OCI-LY7 (cell line): ENCODE results near the gene CAMKK1. TPM values are rescaled to one million over a fixed set of nuclear protein-coding genes. Genes with fewer than 3 reads are reported as not detected.

Source experiments
- BruUV-seq: library from RNA; stranded (reverse); fragments of 400-500 nt; replicated peaks from 2 replicates; lab custom pipeline; 2021; lab: Mats Ljungman, UMichigan
- CTCF ChIA-PET: fragments of 300-600 bp; sonication (Branson Sonifier 250); formaldehyde crosslinking; loops from one replicate; lab custom pipeline; 2022; ENCODE audit warnings: antibody characterized with exemption; ENCODE audit not compliant: unreplicated experiment; lab: Charles Lee
- POLR2A ChIA-PET: fragments of 300-600 bp; sonication (Branson Sonifier 250); formaldehyde crosslinking; loops from one replicate; lab custom pipeline; 2022; ENCODE audit warnings: antibody characterized with exemption; lab: Charles Lee
- DNase-seq: peaks from one replicate; pipeline ENCODE4 v3.0.0-alpha.2; 2015; ENCODE audit warnings: low spot score
- H2AFZ ChIP-seq: fragments of 200-600 bp; sonication (generic), shearing (Covaris generic); 2 replicates; pipeline ENCODE4 v1.6.1; 2014; ENCODE audit warnings: mild to moderate bottlenecking, antibody characterized with exemption, low read length, moderate library complexity
- H3K27ac ChIP-seq: fragments of 200-600 bp; sonication (generic); 2 replicates; pipeline ENCODE4 v1.5.1; 2014; ENCODE audit warnings: mixed run types, low read depth, mild to moderate bottlenecking, moderate library complexity, low read length, inconsistent platforms; ENCODE audit not compliant: poor library complexity, severe bottlenecking
- H3K36me3 ChIP-seq: fragments of 200-600 bp; sonication (generic); 2 replicates; pipeline ENCODE4 v1.6.1; 2014; ENCODE audit warnings: mild to moderate bottlenecking, antibody characterized with exemption, low read length, moderate library complexity, mixed read lengths; ENCODE audit not compliant: insufficient read depth
- H3K4me1 ChIP-seq: fragments of 200-600 bp; sonication (generic); 2 replicates; pipeline ENCODE4 v1.5.1; 2014; ENCODE audit warnings: mild to moderate bottlenecking, low read length; ENCODE audit not compliant: insufficient read depth, poor library complexity, severe bottlenecking
- H3K4me2 ChIP-seq: fragments of 200-600 bp; sonication (generic); 2 replicates; pipeline ENCODE4 v1.6.1; 2014; ENCODE audit warnings: mild to moderate bottlenecking, low read length
- H3K4me3 ChIP-seq: fragments of 200-600 bp; sonication (generic); 2 replicates; pipeline ENCODE4 v1.5.1; 2014; ENCODE audit warnings: mild to moderate bottlenecking, low read depth, low read length; ENCODE audit not compliant: poor library complexity, severe bottlenecking
- H3K79me2 ChIP-seq: fragments of 200-600 bp; sonication (generic); 2 replicates; pipeline ENCODE4 v1.6.1; 2016; ENCODE audit warnings: low read depth, mild to moderate bottlenecking, low read length, moderate library complexity, mixed read lengths; ENCODE audit not compliant: insufficient read depth
- H3K9me2 ChIP-seq: fragments of 200-600 bp; sonication (generic); 2 replicates; pipeline ENCODE4 v1.6.1; 2016; ENCODE audit warnings: mild to moderate bottlenecking, low read length, mixed read lengths; ENCODE audit not compliant: insufficient read depth
- H3K9me3 ChIP-seq: fragments of 200-600 bp; sonication (generic); 2 replicates; pipeline ENCODE4 v1.6.1; 2014; ENCODE audit warnings: mild to moderate bottlenecking, mixed run types, low read length, mixed read lengths
- H4K20me1 ChIP-seq: fragments of 200-600 bp; sonication (generic); 2 replicates; pipeline ENCODE4 v1.6.1; 2014; ENCODE audit warnings: mild to moderate bottlenecking, antibody characterized with exemption, low read length, moderate library complexity, mixed read lengths; ENCODE audit not compliant: insufficient read depth
- CTCF ChIP-seq: fragments of 200-600 bp; sonication (generic); conservative IDR thresholded peaks from 2 replicates; pipeline ENCODE4 v1.5.1; 2014; ENCODE audit warnings: mild to moderate bottlenecking, antibody characterized with exemption, low read length, moderate library complexity, mixed read lengths
- EZH2phosphoT487 ChIP-seq: fragments of 200-600 bp; sonication (generic); IDR thresholded peaks from 2 replicates; pipeline ENCODE4 v1.6.1; 2018; ENCODE audit warnings: low read depth, borderline replicate concordance, mild to moderate bottlenecking, mixed run types, antibody characterized with exemption, low read length, moderate library complexity, mixed read lengths
- intact Hi-C: fragments of 100-400 bp; cut with micrococcal nuclease; formaldehyde crosslinking; loops from one replicate; pipeline ENCODE4 v1.10.0; 2022; ENCODE audit not compliant: unreplicated experiment
- total RNA-seq, 2 experiments: library from RNA; depleted of rRNA in 1 of 2; stranded (reverse); fragments of >200 nt in 1 of 2; shearing (Covaris generic) in 1 of 2; gene quantifications; 2 replicates each; pipeline ENCODE4 v1.2.3, GENCODE V29; 2014 to 2022

CAMKK1 gene
- total RNA-seq, 2 experiments from 2014 or later, result 2.7 TPM

GRCh38 chr17:3927628-3928340, 34.9 kb upstream of the CAMKK1 start:
- BruUV-seq, result no TSS peak
- POLR2A ChIA-PET, result no interaction called here

GRCh38 chr17:3926860-3927627, 34.2 kb upstream of the CAMKK1 start:
- Histone ChIP-seq H4K20me1 (no peaks in the 10 kb centered on the region), H3K9me3 (no peaks in the 10 kb centered on the region), H3K4me1 (peaks cover 14% of the 10 kb centered on the region), H3K9me2 (no peaks in the 10 kb centered on the region), H3K4me3 (no peak overlapping the region), H3K79me2 (no peaks in the 10 kb centered on the region), H3K4me2 (no peak overlapping the region), H3K27ac (no peak overlapping the region), H3K36me3 (peaks cover 83% of the 10 kb centered on the region), H2AFZ (no peak overlapping the region)
- no peak for DNase-seq
- TF ChIP-seq CTCF (no peak), EZH2phosphoT487 (no peak)
- POLR2A ChIA-PET, result interaction anchor here (0.7 kb wide), 1 partner anchor 33 kb away, joined by 3 read pairs; no protein-coding TSS in a partner anchor
- no TSS peak for BruUV-seq
- CTCF ChIA-PET, result no interaction called here
- intact Hi-C loops, result no loop called here

More at GRCh38 chr17:3927628-3928340, 34.9 kb upstream of the CAMKK1 start:
- intact Hi-C loops, result no loop called here
- H3K9me2 ChIP-seq, result no peaks in the 10 kb centered on the region
- H2AFZ ChIP-seq, result no peak overlapping the region
- H3K4me1 ChIP-seq, result peaks cover 7% of the 10 kb centered on the region
- CTCF ChIA-PET, result no interaction called here
- H4K20me1 ChIP-seq, result no peaks in the 10 kb centered on the region
- TF ChIP-seq CTCF, result no peak
- TF ChIP-seq EZH2phosphoT487, result no peak
- no peak overlapping the region for H3K4me2 ChIP-seq
- no peak overlapping the region for H3K27ac ChIP-seq
- no peak overlapping the region for H3K4me3 ChIP-seq
- H3K79me2 ChIP-seq, result no peaks in the 10 kb centered on the region
- no peak for DNase-seq
- peaks cover 90% of the 10 kb centered on the region for H3K36me3 ChIP-seq
- no peaks in the 10 kb centered on the region for H3K9me3 ChIP-seq
